ENCODE data around the gene PRKN. TPM values are rescaled to one million over a fixed set of nuclear protein-coding genes. Genes with fewer than 3 reads are reported as not detected.

Gene PRKN
- total RNA-seq, 1 donor from 2014 or later = 2.6 TPM

DNA sequence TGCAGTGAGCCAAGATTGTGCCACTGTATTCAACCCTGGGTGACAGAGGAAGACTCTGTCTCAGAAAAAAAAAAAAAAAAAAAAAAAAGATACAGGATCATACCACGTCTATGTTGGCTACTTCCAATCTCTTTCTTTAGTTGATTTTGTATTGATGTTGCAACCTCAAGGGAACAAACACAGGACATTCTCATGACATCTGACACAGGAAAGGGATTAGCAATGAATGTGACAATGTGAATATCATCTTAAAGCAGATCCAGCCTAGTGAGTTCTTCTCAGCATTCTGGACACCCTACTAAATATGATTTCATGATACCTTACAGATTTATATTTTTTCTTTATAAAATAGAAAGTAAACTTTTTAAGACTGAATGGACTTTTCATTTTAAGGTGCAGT is 580.3 kb downstream of the PRKN start:
- DNase-seq (ENCODE audit: low spot score in 2 of 2) = no peak
- peaks cover 0 to 2% of the 10 kb centered on the region in 2 donors for H3K9me3 ChIP-seq
- H3K27me3 ChIP-seq = no peaks in the 10 kb centered on the region
- H3K4me3 ChIP-seq = no peak overlapping the region
- TF ChIP-seq, protein P1, sequence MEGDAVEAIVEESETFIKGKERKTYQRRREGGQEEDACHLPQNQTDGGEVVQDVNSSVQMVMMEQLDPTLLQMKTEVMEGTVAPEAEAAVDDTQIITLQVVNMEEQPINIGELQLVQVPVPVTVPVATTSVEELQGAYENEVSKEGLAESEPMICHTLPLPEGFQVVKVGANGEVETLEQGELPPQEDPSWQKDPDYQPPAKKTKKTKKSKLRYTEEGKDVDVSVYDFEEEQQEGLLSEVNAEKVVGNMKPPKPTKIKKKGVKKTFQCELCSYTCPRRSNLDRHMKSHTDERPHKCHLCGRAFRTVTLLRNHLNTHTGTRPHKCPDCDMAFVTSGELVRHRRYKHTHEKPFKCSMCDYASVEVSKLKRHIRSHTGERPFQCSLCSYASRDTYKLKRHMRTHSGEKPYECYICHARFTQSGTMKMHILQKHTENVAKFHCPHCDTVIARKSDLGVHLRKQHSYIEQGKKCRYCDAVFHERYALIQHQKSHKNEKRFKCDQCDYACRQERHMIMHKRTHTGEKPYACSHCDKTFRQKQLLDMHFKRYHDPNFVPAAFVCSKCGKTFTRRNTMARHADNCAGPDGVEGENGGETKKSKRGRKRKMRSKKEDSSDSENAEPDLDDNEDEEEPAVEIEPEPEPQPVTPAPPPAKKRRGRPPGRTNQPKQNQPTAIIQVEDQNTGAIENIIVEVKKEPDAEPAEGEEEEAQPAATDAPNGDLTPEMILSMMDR (IDR thresholded peaks at IDR 0.05) = no peak
- H3K4me1 ChIP-seq = no peaks in the 10 kb centered on the region
- intact Hi-C loops (cut with DNase I) = no loop called here
- no peaks in the 10 kb centered on the region for H3K36me3 ChIP-seq
- no peak overlapping the region for H3K27ac ChIP-seq

DNA sequence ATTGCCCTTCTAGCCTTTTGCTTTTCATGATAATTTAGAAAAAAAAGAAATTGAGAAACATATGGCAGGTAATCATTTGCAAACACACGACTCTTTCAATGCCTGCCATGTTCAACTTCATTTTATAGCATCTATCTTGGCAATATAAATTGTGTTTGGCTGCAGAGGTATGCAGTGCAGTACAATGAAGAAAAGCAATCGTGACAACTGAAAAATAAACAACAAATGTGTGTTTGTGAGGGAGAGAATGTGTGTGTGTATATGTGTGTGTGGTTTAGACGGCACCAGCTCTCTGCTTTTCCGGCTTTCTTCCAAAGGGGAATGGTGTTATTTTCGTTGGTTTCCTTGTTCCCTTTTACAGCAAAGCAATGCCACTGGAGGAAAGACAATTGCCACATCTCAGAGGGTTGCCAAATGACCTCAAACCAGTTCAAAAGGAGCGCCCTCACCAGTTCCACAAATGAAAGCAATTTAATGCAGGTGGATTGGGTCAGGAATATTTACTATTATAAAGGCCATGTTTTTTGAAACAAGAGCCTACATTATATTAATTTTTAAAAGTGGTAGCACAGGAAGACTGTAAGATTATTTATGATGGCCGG is 587.2 kb downstream of the PRKN start:
- H3K4me1 ChIP-seq = no peaks in the 10 kb centered on the region
- no peak overlapping the region for H3K4me3 ChIP-seq
- TF ChIP-seq, protein P1 (IDR thresholded peaks at IDR 0.05) = no peak
- no peak overlapping the region for H3K27ac ChIP-seq
- no peaks in the 10 kb centered on the region for H3K36me3 ChIP-seq
- intact Hi-C loops (cut with DNase I) = no loop called here
- H3K27me3 ChIP-seq = no peaks in the 10 kb centered on the region
- H3K9me3 ChIP-seq = peaks cover 0 to 16% of the 10 kb centered on the region in 2 donors
- no peak for DNase-seq (ENCODE audit: low spot score in 2 of 2)

DNA sequence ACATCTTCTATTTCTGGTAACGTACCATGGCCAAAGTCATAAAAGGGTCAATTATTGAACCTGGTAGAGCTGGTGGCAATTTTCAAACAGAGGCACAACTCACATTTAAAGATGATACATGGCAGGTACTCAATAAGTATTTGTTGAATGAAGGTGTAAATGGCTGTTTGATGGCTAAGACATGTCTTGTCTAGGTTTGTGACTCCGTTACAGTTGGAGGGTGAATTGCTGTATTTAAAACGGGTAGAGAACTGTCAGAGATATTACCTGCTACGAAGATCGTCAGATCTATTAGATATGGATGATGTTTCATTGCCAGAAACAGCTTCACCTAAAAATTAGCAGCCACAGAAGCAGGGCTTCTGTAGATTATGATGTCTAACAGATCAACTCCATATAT is 601.9 kb downstream of the PRKN start:
- no peak for DNase-seq (ENCODE audit: low spot score in 2 of 2)
- Histone ChIP-seq H3K36me3 (no peaks in the 10 kb centered on the region), H3K27ac (no peak overlapping the region), H3K9me3 (no peaks in the 10 kb centered on the region), H3K4me1 (no peaks in the 10 kb centered on the region), H3K4me3 (no peak overlapping the region), H3K27me3 (no peaks in the 10 kb centered on the region)
- intact Hi-C loops (cut with DNase I) = no loop called here
- TF ChIP-seq, protein P1 (IDR thresholded peaks at IDR 0.05) = no peak

DNA sequence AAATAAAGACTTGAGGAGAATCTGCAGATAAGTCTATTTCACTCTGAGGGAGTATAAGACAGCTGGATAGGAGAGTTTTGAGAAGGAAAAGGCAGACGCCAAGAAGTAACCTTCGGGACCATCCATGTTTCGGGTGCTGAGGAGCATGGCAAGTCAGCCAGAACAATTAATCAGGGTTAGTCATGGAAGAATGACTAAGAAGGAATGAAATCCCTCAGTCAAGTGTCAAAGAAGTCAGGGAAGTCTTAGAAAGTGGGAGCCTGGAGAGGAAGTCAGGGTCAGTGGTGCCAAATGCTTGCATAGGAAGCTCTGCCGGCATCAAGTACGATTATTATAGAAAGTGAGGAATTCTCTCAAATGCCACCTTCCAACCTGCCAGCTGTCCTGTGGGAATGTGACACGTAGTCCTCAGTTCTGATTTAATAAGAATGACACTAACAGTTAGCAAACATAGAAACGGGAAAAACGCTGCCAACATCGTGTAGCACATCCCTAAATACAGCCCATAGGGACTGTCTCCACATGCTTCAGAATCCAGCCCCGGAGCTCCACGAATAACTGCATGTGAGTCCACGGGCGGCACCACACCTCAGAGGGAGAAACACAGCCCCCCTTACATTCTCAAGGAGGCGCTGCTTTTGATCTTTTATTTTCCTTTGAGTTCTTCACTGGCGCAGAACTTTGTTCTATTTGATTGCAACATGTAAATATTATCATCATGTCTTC is 602.7 kb downstream of the PRKN start:
- intact Hi-C loops (cut with DNase I) = no loop called here
- no peaks in the 10 kb centered on the region for H3K4me1 ChIP-seq
- TF ChIP-seq, protein P1 (IDR thresholded peaks at IDR 0.05) = no peak

DNA sequence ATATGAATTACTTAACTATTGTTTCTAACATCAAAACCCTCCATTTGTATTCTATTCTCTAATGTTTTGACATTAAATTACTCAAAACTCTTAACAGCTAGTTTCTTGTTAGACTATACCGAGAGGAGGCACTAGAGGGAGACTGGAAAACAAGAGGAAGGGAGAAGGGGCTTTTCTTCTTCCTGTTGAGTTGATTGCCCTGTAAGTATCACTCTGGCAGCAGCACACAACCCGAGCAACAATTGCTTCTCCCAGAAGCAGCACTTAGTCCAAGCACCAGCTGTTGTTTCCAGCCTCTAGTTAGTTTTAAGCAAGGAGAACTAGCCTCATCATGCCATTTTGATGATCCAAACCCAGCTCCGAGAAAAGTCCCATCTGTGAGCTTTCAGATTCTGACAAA is 603.8 kb downstream of the PRKN start:
- H3K9me3 ChIP-seq = no peaks in the 10 kb centered on the region
- H3K36me3 ChIP-seq = no peaks in the 10 kb centered on the region
- no peaks in the 10 kb centered on the region for H3K27me3 ChIP-seq
- H3K4me3 ChIP-seq = no peak overlapping the region
- TF ChIP-seq, protein P1 (IDR thresholded peaks at IDR 0.05) = no peak
- DNase-seq (ENCODE audit: low spot score in 2 of 2) = no peak
- no peaks in the 10 kb centered on the region for H3K4me1 ChIP-seq
- intact Hi-C loops (cut with DNase I) = no loop called here
- no peak overlapping the region for H3K27ac ChIP-seq

More for the DNA sequence above, 602.7 kb downstream of the PRKN start:
- DNase-seq (ENCODE audit: low spot score in 2 of 2) = no peak
- Histone ChIP-seq H3K27me3 (no peaks in the 10 kb centered on the region), H3K4me3 (no peak overlapping the region), H3K36me3 (no peaks in the 10 kb centered on the region), H3K9me3 (no peaks in the 10 kb centered on the region), H3K27ac (no peak overlapping the region)
